ENCODE results near the gene PKP1.

Gene PKP1

GRCh38 chr1:201284636-201285035, 1.3 kb downstream of the PKP1 start:
- no peak for DNase-seq

- no peak for DNase-seq
Measured at GRCh38 chr1:201285846-201286245, 2.5 kb downstream of the PKP1 start.

DNA sequence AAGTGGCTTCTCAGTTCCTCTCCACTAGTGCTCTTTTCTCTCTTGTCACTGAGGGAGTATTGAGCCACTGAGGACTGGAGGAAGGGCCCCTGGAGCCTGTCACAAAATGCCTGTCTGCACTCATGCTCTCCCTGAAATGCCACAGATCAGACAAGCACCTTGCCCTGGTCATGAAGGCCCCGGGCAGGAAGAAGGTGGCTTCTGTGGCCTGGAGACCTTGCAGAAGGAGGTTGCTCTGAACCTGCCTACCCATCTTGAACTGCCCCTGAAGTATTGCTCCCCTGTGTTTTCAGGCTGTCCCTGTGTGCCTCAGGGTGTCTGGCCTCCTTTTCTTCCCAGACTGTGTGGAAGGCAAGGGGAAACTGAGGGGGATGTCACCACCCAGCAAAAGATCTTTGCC, 3.1 kb downstream of the PKP1 start:
- DNase-seq = no peak

DNA sequence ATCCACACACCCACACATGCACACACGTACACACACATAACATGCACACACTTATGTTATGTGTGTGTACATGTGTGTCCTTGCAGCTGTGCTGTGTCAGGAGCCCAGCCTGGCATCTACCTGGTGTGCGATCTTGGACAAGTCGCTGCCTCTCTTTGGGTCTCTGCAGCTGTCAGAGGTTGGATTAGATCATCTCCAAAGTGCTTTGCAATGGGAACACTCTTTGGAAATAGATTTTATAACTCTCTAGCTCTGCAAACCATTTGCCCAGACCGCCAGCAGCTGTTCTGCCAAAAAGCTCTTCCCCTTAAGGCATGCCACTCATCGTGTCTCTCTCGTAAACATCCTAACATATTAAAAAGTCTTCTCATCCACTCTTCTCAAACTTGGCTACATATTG, 4.7 kb downstream of the PKP1 start:
- DNase-seq = no peak

DNA sequence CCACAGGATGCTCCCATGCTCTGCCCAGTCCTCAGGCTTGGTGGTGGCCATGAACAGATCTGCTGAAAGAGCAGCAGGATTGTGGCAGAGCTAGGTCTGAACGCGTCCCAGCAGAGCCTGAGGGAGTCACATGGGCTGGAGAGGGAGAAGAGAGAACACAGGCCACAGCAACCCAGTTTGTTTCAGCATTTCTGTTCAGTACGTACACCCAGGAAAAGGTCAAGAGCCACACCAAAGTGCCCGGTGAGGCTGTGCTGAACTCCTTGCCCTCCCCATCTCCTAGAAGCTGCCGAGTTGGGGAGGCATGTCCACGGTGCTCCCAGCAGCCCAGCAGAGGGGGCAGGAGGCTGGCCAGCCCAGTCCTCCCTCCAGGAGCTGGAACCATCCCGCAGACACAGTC, 5.5 kb downstream of the PKP1 start:
- DNase-seq = no peak

DNA sequence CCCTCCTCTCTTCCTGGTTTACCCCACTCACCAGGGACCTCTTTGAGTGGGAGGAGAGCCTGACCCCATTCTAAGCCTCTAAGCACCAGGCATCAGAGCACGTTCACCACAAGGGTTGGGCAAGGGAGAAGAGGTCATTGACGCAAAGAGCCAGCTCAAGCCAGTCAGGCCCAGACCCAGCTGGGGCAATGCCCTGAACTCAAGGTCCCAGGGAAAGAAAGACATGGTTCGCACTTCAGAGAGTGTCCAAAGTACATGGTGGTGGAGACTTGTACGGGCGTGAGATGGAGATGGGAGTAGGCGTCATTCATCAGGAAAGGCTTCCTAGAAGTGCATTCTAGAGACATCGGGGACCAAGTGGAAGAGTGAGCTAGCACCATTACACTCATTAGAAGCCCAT, 7.2 kb downstream of the PKP1 start:
- no peak for DNase-seq

DNA sequence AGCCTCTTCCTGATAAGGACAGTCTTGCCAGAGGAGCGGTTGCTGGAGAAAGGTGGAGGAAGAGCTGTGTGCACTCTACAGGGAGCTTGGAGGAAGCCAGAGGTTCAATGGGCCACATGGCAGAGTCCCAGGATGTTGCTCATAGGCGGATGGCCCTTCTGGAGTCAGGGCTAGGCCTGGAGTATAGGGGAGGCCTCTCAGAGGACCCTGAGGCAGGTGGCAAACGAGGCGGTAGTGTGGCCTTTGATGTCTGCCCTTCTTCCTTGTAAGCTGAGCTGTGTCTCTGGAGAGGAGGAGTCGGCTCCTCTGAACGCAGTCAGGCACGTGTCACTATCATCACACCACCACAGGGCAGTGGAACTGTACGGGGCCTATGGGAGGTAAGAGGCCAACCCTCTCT, 8.6 kb downstream of the PKP1 start:
- DNase-seq = no peak

GRCh38 chr1:201294876-201295275, 11.6 kb downstream of the PKP1 start:
- no peak for DNase-seq

- DNase-seq = no peak
Measured at GRCh38 chr1:201295346-201295745, 12.0 kb downstream of the PKP1 start.

DNA sequence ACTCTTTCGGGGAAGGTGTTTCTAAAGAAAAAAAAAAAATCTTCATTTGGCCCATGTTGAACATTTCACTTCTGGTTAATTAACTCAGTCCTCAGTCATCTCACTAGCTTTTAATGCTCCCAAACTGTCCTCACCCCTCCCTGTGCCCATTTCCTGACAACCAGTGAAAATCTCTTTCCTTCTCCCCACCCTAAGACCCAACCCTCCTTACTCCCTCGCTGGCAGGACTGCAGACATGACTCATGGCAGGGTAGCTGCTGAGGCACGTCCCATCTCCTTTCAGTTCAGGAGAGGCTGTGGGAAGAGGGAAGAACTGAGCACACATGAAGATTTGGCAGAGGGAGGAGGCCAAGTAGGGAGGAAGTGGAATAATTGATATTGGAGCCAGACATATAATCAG, 12.6 kb downstream of the PKP1 start:
- DNase-seq = no peak

DNA sequence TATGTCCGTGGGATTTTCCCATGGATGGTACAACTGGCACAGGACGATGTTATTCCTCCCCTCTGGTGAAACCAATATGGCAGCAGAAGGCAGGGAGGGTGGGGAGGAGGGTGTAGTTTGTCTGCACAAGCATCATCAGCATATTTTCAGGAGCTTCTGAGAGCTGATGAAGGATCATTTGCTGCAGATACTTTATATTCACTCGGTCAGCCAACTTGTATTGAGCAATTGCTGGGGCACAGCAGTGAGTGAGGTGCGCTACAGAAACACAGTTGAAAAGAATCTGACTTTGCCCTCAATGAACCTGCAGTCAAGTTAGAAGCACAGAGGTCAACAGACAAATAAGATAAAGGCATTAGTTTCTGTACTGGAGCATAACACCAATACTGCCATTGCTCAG, 13.0 kb downstream of the PKP1 start:
- no peak for DNase-seq

GRCh38 chr1:201298396-201299381, 15.4 kb downstream of the PKP1 start:
- no peak for DNase-seq

DNA sequence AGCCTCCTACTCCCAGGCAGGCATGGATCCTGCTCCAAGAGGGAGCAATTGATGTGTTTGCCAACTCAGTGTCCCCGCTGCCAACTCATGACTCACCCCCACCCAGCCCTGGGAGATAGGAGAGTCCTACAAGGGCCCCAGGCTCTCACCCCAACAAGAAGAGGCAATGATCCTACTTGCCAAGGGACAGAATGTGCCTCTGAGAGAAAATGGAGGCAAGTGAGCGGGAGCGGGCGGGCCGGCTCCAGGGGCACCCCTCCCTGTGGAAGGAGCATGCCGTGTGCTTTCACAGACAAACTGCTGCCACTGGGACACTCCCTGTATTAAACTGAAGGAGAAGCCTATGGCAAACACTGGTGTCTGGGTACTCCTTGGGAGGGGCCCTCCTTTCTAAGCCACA, 16.7 kb downstream of the PKP1 start:
- DNase-seq = no peak

DNA sequence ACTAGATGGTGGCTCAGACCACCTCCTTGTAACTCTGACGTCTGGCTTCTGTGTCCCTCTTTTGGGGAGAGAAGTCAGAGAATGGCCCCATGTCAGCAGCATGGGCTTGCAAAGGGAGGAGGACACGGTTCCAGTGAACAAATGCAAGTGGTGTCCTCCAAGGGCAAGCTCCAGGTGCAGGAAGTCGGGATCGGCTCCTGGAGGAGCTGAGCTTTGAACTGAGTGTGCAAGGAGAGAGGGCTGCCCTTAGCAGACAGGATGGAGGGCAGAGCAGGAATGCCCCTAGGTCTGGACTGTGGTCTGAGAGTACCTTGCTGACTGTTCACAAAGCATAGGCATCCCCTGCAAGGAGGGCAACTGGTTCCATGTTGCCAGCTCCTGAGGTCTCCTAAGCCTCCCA, 17.3 kb downstream of the PKP1 start:
- DNase-seq = no peak

GRCh38 chr1:201302163-201303152, 19.2 kb downstream of the PKP1 start:
- no peak for DNase-seq

DNA sequence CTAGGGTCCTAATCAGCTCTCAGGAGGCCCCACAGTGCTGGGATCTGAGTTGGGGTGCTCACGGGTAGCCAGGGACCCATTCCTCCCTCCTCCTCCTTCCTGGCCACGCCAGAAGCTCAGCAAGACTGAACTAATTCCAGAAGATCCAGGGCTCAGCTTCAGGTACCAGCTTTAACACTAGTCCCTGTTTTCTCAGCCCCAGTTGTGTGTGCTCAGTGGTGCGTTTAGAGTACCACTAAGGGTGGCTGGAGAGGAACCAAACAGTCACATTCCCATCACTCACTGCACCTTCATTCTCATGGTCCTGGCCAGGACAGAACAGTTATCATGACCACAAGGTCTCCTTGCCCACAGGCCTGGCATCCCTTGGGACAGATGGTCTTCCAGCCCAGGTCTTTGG, 20.8 kb downstream of the PKP1 start:
- no peak for DNase-seq

- no peak for DNase-seq
Measured at GRCh38 chr1:201305815-201306214, 22.5 kb downstream of the PKP1 start.

GRCh38 chr1:201307231-201307630, 23.9 kb downstream of the PKP1 start:
- DNase-seq = no peak

DNA sequence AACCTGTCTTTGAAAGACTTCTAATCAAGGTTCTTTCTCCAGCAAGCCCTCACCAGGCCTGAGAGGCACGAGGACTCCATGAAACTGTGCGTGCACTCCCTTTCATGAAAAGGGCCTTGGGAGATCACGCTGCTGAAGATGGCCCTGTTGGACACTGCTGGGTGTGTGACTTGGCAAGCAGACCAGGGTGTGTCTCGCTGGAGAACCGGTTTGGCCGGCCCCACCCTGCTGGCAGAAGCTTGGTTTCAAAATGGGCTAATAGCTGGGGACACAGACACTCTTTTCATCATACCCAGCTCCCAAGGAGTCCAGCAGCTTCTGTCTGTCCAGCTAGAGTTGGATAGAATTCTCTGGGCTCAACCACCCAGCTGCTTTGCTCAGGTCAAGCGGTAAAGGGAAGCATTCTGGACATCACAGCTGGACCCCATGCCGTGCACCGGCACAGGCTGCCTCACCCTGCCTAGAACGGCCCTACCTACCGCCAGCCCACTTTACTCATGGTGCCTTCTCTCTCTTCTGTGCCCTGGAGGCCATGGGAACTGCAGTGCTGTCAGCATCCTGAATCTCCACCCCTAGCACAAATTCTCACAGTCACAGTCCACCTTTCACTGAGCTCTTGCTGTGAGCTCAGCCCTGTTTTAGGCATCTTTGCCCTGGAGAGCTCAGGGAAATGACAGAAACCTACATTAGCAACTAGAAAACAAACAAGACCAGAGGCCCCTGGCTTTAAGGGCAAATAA, 24.6 kb downstream of the PKP1 start:
- no peak for DNase-seq

GRCh38 chr1:201309416-201309815, 26.1 kb downstream of the PKP1 start:
- DNase-seq = peak; percentile 8

GRCh38 chr1:201310251-201310985, 27.1 kb downstream of the PKP1 start:
- DNase-seq = no peak

DNA sequence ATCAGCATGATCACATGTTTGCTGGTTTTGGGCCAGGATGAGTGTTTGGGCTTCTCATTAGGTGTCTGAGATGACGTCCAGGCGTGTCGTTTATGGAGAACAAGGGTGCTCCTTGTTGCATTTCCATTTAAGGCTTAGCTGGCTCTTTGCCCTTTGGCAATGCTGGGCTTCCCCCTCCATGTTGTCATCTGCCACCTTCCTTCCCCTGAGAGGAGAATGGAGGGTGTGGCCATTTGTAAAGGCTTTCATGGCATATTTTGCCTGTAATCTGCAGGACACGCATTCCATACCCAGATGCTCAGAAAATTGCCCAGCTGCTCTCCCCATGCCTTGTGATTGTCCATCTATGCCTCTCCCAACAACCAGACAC, 27.7 kb downstream of the PKP1 start:
- DNase-seq = peak; percentile 7
